Fibroblast of mammary gland (primary cell): ENCODE data around the gene NR1H3.

ENCODE experiments used
- DNase-seq: peaks from one replicate; pipeline ENCODE4 v3.0.0-alpha.2; 2010; ENCODE audit warnings: low read depth
- H3K4me3 ChIP-seq: 2 replicates; pipeline ENCODE4 v1.5.1; 2011; ENCODE audit warnings: low read depth, mild to moderate bottlenecking, low read length, moderate library complexity; ENCODE audit not compliant: control insufficient read depth
- CTCF ChIP-seq: conservative IDR thresholded peaks from 2 replicates; pipeline ENCODE4 v1.5.1; 2011; ENCODE audit warnings: low read depth, low read length, inconsistent platforms; ENCODE audit not compliant: control insufficient read depth, insufficient read depth

The NR1H3 gene

GRCh38 chr11:47216121-47216798 is 41.5 kb upstream of the NR1H3 start:
- H3K4me3 ChIP-seq: peak overlapping the region; percentile 90
- TF ChIP-seq CTCF: no peak
- DNase-seq: peak; percentile 79

- H3K4me3 ChIP-seq: no peak overlapping the region
- DNase-seq: peak; percentile 81
- TF ChIP-seq CTCF: no peak
These were observed 37.4 kb upstream of the NR1H3 start for GRCh38 chr11:47220401-47220821.

GRCh38 chr11:47222696-47223095 is 35.1 kb upstream of the NR1H3 start:
- no peak for DNase-seq
- TF ChIP-seq CTCF: no peak
- no peak overlapping the region for H3K4me3 ChIP-seq

- no peak for DNase-seq
- no peak for TF ChIP-seq CTCF
- no peak overlapping the region for H3K4me3 ChIP-seq
These were observed 32.0 kb upstream of the NR1H3 start for GRCh38 chr11:47225552-47226400.

GRCh38 chr11:47229161-47229560 is 28.6 kb upstream of the NR1H3 start:
- H3K4me3 ChIP-seq: no peak overlapping the region
- TF ChIP-seq CTCF: no peak
- no peak for DNase-seq

GRCh38 chr11:47233051-47233450 is 24.7 kb upstream of the NR1H3 start:
- no peak for DNase-seq
- TF ChIP-seq CTCF: no peak
- no peak overlapping the region for H3K4me3 ChIP-seq
